Activated CD4-positive, alpha-beta T cell treated with anti-CD3 and anti-CD28 coated beads, Interleukin-2, amount 10 ng/mL, durations not matched to agents 24 days and 14 days (primary cell): Measurements from ENCODE around the gene EPHA6. TPM values are rescaled to one million over a fixed set of nuclear protein-coding genes. Genes with fewer than 3 reads are reported as not detected.
"Not testable (repeated sequence)": the region's sequence is repeated elsewhere in the genome, so short reads cannot be mapped to it uniquely, and the experiment has no call there.

Experiments used
- DNase-seq: peaks from one replicate; pipeline ENCODE4 v3.0.0; 2022
- H3K27ac Mint-ChIP-seq: one replicate; pipeline ENCODE4 v1.8.0; 2022; ENCODE audit warnings: mild to moderate bottlenecking, mixed read lengths
- H3K27me3 Mint-ChIP-seq: one replicate; pipeline ENCODE4 v1.8.0; 2022; ENCODE audit warnings: mixed read lengths
- H3K36me3 Mint-ChIP-seq: one replicate; pipeline ENCODE4 v1.8.0; 2022; ENCODE audit warnings: low read depth, mild to moderate bottlenecking, mixed read lengths
- H3K4me1 Mint-ChIP-seq: one replicate; pipeline ENCODE4 v1.8.0; 2021; ENCODE audit warnings: mixed read lengths
- H3K4me3 Mint-ChIP-seq: one replicate; pipeline ENCODE4 v1.8.0; 2022; ENCODE audit warnings: mild to moderate bottlenecking, moderate library complexity, mixed read lengths
- H3K9me3 Mint-ChIP-seq: one replicate; pipeline ENCODE4 v1.8.0; 2021; ENCODE audit warnings: mixed read lengths
- intact Hi-C: fragments of 100-400 bp; cut with micrococcal nuclease; formaldehyde crosslinking; loops from one replicate; pipeline ENCODE4 v1.15.1; 2023
- total RNA-seq: library from RNA; stranded (reverse); gene quantifications from 2 replicates; pipeline ENCODE4 v1.2.3, GENCODE V29; 2022

Gene EPHA6
- total RNA-seq, 1 donor from 2014 or later: not detected

DNA sequence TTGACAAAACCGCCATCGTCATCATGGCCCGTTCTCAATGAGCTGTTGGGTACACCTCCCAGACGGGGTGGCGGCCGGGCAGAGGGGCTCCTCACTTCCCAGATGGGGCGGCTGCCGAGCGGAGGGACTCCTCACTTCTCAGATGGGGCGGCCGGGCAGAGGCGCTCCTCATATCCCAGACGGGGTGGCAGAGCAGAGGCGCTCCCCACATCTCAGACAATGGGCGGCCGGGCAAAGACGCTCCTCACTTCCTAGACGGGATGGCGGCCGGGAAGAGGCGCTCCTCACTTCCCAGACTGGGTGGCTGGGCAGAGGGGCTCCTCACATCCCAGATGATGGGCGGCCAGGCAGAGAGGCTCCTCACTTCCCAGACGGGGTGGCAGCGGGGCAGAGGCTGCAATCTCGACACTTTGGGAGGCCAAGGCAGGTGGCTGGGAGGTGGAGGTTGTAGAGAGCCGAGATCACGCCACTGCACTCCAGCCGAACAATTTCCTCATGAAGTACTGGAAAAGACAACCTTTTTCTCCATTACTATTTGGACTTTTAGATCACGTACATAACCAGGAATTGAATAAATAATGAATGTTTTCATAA lies 666.4 kb downstream of the EPHA6 start:
- H3K36me3 Mint-ChIP-seq, H3K27ac Mint-ChIP-seq, intact Hi-C loops: not testable (repeated sequence)

DNA sequence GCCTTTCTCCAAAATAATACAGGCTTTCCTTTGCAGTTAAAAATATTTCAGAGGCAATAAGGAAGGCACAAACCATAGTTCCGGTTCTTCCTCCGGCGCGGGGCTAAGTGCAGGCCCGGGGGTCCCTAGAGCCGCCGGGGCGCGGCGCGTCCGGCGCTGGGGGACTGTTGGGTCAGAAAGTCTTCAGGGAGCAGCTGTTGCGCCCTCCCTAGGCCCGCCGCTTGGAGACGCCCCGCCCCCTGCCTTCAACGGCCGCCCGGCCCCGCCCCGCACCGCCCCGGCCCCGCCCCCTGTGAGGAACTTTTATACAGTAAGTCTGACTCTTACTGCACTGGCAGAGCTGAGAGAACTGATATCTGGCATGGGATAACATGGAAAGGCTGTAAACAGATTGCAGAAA lies 667.0 kb downstream of the EPHA6 start:
- no peak overlapping the region for H3K4me3 Mint-ChIP-seq
- no peaks in the 10 kb centered on the region for H3K36me3 Mint-ChIP-seq
- H3K27ac Mint-ChIP-seq: no peak overlapping the region
- no peak for DNase-seq
- intact Hi-C loops: no loop called here
- no peaks in the 10 kb centered on the region for H3K9me3 Mint-ChIP-seq
- H3K27me3 Mint-ChIP-seq: no peaks in the 10 kb centered on the region
- no peaks in the 10 kb centered on the region for H3K4me1 Mint-ChIP-seq

More for the DNA sequence above, 666.4 kb downstream of the EPHA6 start:
- H3K27me3 Mint-ChIP-seq, DNase-seq, H3K4me1 Mint-ChIP-seq, H3K4me3 Mint-ChIP-seq, H3K9me3 Mint-ChIP-seq: not testable (repeated sequence)

DNA sequence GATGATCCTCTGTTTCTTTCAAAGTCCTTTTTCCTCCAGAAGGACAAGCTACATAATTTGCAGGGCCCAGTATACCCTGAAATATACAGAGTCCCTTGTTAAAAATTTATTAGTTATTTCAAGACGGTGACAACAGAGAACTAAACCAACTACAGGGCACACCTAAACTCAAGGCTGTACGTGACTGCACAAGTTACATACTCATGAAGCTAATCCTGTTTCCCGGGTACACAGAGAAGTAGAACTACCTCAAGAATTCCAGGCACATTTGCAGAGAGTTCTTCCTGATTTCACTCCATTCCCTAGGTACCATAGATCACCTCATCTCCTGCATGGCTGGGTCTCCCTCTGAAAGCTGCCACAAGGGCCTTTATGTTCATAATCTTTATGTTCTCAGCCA lies 670.8 kb downstream of the EPHA6 start:
- no peaks in the 10 kb centered on the region for H3K9me3 Mint-ChIP-seq
- intact Hi-C loops: no loop called here
- no peaks in the 10 kb centered on the region for H3K36me3 Mint-ChIP-seq
- no peaks in the 10 kb centered on the region for H3K4me1 Mint-ChIP-seq
- no peaks in the 10 kb centered on the region for H3K27me3 Mint-ChIP-seq
- no peak overlapping the region for H3K27ac Mint-ChIP-seq
- no peak overlapping the region for H3K4me3 Mint-ChIP-seq
- DNase-seq: no peak

DNA sequence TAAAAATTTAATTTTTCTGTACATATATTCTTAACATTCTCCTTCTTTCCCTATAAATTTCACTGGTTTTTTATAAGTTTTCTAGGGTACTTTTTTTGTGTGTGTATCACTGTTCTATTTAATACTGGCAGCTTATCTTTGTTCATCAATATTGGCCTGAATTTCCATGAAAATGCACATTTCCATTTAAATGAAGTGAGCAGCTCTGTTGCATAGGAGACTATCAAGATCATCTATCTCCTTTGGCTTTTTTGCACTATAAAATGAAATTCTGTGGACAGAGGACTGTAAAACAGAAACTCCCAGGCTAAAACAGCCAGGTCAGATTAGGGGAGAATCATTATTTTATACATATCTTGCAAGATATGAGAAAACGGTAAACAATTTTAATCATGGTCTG lies 673.2 kb downstream of the EPHA6 start:
- no peak overlapping the region for H3K4me3 Mint-ChIP-seq
- H3K36me3 Mint-ChIP-seq: no peaks in the 10 kb centered on the region
- H3K4me1 Mint-ChIP-seq: no peaks in the 10 kb centered on the region
- intact Hi-C loops: no loop called here
- H3K27me3 Mint-ChIP-seq: no peaks in the 10 kb centered on the region
- H3K27ac Mint-ChIP-seq: no peak overlapping the region
- DNase-seq: no peak
- no peaks in the 10 kb centered on the region for H3K9me3 Mint-ChIP-seq

DNA sequence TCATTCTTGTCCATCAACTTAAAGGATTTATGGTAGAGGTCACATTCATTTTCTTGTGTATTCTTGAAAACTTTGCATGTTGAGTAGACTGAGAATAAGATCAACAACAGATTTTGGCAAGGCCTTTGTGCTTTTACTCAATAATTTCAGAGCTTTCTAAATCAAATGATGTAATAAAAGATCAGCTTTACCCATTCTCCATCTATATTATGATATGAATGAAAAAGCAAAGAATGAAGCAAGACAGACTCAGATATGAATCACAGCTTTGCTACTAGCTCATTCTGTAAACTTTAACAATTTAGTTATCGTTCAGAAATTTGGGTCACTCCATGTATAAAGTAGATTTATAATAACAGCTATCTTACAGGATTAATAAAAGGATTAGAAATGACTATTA lies 674.3 kb downstream of the EPHA6 start:
- Mint-ChIP-seq H3K4me3 (no peak overlapping the region), H3K27me3 (no peaks in the 10 kb centered on the region), H3K9me3 (no peaks in the 10 kb centered on the region), H3K27ac (no peak overlapping the region), H3K36me3 (no peaks in the 10 kb centered on the region), H3K4me1 (no peaks in the 10 kb centered on the region)
- no peak for DNase-seq
- intact Hi-C loops: no loop called here

DNA sequence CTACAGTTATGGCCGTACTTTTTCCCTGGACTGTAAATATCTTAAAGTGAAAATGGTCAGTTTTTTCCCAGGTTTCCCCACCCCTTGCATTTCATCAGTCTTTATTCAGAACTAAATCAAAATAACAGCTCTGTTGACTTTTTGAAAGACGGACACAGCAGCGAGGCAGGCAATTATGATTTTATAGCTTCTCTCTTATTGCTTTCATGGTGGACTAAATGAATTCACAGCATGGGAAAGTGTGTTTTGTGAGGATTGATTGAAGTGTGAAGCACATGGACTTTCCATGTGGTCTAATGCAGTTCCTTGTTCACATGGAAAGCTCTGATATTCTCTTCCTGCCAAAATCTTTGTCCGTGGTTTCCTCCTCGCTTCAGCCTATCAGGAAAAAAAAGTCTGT lies 681.5 kb downstream of the EPHA6 start:
- Mint-ChIP-seq H3K27me3 (no peaks in the 10 kb centered on the region), H3K27ac (no peak overlapping the region), H3K4me1 (no peaks in the 10 kb centered on the region), H3K9me3 (no peaks in the 10 kb centered on the region), H3K36me3 (no peaks in the 10 kb centered on the region), H3K4me3 (no peak overlapping the region)
- intact Hi-C loops: no loop called here
- no peak for DNase-seq

DNA sequence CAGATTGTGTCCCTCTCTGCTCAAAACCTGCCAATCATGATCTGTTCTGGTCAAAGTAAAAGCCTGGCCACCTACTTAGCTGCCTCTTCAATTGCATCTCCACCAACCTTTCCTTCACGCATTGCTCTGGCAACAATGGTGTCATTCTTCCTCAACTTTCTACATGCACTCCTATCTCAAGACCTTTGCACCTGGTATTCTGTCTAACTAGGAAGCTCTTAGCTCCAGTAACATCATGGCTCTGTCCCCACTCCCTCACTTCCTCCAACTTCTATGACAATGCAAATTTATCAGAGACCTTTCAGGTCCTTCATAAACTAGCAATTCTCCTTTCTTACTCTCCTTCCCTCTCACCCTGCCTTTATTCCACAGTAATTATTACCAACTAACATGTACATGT lies 682.7 kb downstream of the EPHA6 start:
- no peaks in the 10 kb centered on the region for H3K9me3 Mint-ChIP-seq

DNA sequence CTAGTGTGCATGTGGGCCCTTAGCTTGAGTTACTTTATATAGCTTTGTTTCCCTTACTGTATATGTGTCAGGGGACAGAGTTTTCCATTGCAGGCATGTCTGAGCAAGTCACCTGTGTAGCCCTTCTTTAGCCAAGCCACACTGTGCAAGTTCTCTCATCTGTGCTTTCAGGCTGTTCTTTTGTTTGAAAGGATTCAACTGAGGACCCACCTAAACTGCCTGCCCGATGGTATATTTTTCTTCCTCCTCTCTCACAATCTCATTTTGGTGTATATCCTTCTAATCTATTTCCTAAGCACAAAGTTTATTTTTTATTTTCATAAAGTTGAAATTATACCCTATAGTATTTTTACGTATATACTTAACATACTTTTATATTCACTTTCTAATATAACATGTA lies 690.1 kb downstream of the EPHA6 start:
- H3K27ac Mint-ChIP-seq: no peak overlapping the region
- H3K9me3 Mint-ChIP-seq: peaks cover 4% of the 10 kb centered on the region
- no peaks in the 10 kb centered on the region for H3K27me3 Mint-ChIP-seq
- H3K36me3 Mint-ChIP-seq: no peaks in the 10 kb centered on the region
- H3K4me1 Mint-ChIP-seq: no peaks in the 10 kb centered on the region
- DNase-seq: no peak
- no peak overlapping the region for H3K4me3 Mint-ChIP-seq
- intact Hi-C loops: no loop called here

More for the DNA sequence above, 682.7 kb downstream of the EPHA6 start:
- no peak overlapping the region for H3K27ac Mint-ChIP-seq
- no peak for DNase-seq
- H3K4me1 Mint-ChIP-seq: no peaks in the 10 kb centered on the region
- intact Hi-C loops: no loop called here
- no peaks in the 10 kb centered on the region for H3K36me3 Mint-ChIP-seq
- no peaks in the 10 kb centered on the region for H3K27me3 Mint-ChIP-seq
- no peak overlapping the region for H3K4me3 Mint-ChIP-seq

DNA sequence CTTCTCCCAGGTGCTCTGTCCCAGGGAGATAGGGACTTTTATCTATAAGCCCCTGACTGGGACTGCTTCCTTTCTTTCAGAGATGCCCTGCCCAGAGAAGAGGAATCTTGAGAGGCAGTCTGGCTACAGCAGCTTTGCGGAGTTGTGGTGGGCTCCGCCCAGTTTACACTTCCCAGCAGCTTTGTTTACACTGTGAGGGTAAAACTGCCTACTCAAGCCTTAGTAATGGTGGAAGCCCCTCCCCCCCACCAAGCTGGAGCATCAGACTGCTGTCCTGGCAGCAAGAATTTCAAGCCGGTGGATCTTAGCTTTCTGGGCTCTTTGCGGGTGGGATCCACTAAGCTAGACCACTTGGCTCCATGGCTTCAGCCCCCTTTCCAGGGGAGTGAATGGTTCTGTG lies 696.4 kb downstream of the EPHA6 start:
- Mint-ChIP-seq H3K9me3 (no peaks in the 10 kb centered on the region), H3K27ac (no peak overlapping the region), H3K27me3 (no peaks in the 10 kb centered on the region), H3K4me3 (no peak overlapping the region), H3K36me3 (no peaks in the 10 kb centered on the region), H3K4me1 (no peaks in the 10 kb centered on the region)
- no peak for DNase-seq
- intact Hi-C loops: no loop called here

DNA sequence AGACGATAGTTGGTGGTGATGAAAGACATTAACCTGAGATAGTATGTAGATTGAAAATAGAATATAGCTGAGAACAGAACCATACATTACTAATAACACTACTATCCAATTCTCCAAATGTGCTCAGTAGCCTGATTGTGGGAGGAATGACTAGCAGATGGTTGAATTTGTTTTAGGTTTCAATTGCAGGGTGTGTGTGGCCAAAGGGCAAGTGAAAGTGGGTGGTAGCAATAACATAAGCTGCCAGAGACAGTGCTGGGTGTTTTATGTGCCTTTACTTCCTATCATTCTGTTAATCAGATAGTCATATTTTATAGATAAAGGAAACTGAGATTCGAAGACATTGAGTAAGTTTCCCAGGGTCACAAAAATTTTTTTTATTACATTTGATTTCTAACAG lies 700.7 kb downstream of the EPHA6 start:
- no peak for DNase-seq
- no peak overlapping the region for H3K27ac Mint-ChIP-seq
- intact Hi-C loops: no loop called here

DNA sequence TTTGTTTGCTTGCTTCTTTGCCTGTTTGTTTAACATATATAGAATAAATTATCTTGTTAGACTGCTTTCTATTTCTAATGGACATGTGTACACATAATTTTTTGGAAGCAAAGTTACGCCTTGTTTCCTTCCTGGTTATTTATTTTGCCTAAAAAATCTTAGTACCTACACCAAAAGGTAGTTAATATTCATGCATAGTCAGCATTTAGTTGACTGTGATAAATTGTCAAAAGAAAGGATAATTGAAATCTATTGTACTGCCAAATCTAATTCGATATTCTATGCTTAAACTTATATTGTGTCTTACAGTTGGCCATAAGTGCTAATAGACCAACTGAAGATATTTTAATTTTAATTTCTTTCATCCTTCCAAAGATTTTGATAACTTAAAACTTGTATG lies 716.3 kb downstream of the EPHA6 start:
- no peak overlapping the region for H3K27ac Mint-ChIP-seq
- no peak for DNase-seq
- H3K4me1 Mint-ChIP-seq: no peaks in the 10 kb centered on the region
- no peaks in the 10 kb centered on the region for H3K36me3 Mint-ChIP-seq
- no peaks in the 10 kb centered on the region for H3K27me3 Mint-ChIP-seq
- no peak overlapping the region for H3K4me3 Mint-ChIP-seq
- intact Hi-C loops: no loop called here
- H3K9me3 Mint-ChIP-seq: no peaks in the 10 kb centered on the region

More for the DNA sequence above, 700.7 kb downstream of the EPHA6 start:
- no peaks in the 10 kb centered on the region for H3K27me3 Mint-ChIP-seq
- no peak overlapping the region for H3K4me3 Mint-ChIP-seq
- no peaks in the 10 kb centered on the region for H3K4me1 Mint-ChIP-seq
- no peaks in the 10 kb centered on the region for H3K36me3 Mint-ChIP-seq
- H3K9me3 Mint-ChIP-seq: no peaks in the 10 kb centered on the region

DNA sequence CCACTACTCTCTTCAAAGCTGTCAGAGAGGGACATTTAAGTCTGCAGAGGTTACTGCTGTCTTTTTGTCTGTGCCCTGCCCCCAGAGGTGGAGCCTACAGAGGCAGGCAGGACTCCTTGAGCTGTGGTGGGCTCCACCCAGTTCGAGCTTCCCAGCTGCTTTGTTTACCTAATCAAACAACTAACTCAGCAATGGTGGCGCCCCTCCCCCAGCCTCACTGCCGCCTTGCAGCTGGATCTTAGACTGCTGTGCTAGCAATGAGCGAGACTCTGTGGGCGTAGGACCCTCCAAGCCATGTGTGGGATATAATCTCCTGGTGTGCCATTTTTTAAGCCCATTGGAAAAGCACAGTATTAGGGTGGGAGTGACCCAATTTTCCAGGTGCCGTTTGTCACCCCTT lies 733.2 kb downstream of the EPHA6 start:
- H3K4me3 Mint-ChIP-seq, H3K36me3 Mint-ChIP-seq, DNase-seq, H3K27ac Mint-ChIP-seq, H3K27me3 Mint-ChIP-seq, intact Hi-C loops, H3K4me1 Mint-ChIP-seq, H3K9me3 Mint-ChIP-seq: not testable (repeated sequence)

DNA sequence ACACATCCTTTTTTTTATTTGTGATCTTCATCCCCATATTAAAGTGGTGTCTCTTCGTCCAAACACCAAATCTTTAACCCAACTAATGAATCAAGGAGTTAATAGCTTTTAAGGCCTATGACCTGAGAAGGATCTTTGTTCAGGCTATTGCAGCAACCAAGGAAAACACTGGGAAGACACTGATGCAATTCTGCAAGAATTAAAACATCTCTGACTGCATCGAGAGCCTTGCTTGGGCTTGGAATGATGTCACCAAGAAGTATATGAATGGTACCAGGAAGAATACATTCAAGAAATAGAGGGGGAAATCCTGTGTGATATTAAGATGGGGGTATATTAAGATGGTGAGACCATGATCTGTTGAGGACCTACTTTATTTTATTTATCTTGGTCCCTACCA lies 736.0 kb downstream of the EPHA6 start:
- Mint-ChIP-seq H3K36me3 (no peaks in the 10 kb centered on the region), H3K27me3 (no peaks in the 10 kb centered on the region), H3K9me3 (no peaks in the 10 kb centered on the region), H3K4me1 (no peaks in the 10 kb centered on the region), H3K4me3 (no peak overlapping the region), H3K27ac (no peak overlapping the region)
- DNase-seq: no peak
- intact Hi-C loops: no loop called here

DNA sequence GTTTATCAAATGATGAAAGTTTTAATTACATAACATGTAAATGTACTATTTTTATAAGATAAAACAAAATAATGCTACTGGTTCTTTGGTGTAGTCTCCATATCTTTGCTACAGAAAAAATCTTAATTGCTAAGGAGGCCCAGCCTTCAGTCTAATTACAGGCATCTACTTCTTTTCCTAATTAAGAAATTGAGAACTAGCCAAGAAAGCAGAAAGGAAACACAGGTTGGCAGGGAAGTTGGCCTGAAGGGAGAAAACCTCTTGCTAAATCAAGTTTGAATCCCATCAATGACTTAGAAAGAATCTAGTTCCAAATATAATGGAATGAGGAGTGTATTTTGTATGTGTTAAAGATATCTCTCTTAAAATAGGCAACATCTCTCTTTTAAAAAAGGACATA lies 737.8 kb downstream of the EPHA6 start:
- Mint-ChIP-seq H3K9me3 (no peaks in the 10 kb centered on the region), H3K4me1 (no peaks in the 10 kb centered on the region), H3K27me3 (no peaks in the 10 kb centered on the region), H3K4me3 (no peak overlapping the region), H3K27ac (no peak overlapping the region), H3K36me3 (no peaks in the 10 kb centered on the region)
- no peak for DNase-seq
- intact Hi-C loops: no loop called here

DNA sequence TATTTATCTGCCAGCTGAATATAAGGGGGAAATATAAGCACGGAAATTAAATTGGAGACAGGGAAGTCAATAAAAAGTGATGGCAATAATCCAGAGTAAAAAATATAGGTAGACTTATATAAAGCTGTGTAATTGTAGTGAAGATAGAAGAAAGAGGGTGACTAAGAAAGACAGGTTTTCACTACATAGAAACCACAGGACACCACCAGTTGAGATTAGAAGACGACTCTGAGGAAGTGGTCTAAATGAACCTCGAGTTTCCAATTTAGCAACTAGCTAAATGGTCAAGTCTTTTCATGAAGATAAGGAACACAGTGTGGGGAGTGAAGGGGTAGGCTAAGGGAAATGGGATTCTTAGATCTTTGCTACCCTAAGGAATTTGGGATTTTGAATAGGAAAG lies 761.3 kb downstream of the EPHA6 start:
- no peak for DNase-seq
- no peaks in the 10 kb centered on the region for H3K4me1 Mint-ChIP-seq
- no peak overlapping the region for H3K4me3 Mint-ChIP-seq
- no peaks in the 10 kb centered on the region for H3K9me3 Mint-ChIP-seq
- H3K27ac Mint-ChIP-seq: no peak overlapping the region
- intact Hi-C loops: no loop called here
- H3K36me3 Mint-ChIP-seq: no peaks in the 10 kb centered on the region
- H3K27me3 Mint-ChIP-seq: no peaks in the 10 kb centered on the region
